Skeletal muscle satellite cell (primary cell): ENCODE data around the gene ZNF79. TPM values are rescaled to one million over a fixed set of nuclear protein-coding genes. Genes with fewer than 3 reads are reported as not detected.

Experiments
- H3K27me3 ChIP-seq: 2 replicates; pipeline ENCODE4 v1.7.0; 2013; ENCODE audit warnings: low read length; ENCODE audit not compliant: control insufficient read depth, insufficient read depth
- H3K36me3 ChIP-seq: 2 replicates; pipeline ENCODE4 v1.7.0; 2013; ENCODE audit warnings: mild to moderate bottlenecking, control low read depth, low read length; ENCODE audit not compliant: insufficient read depth
- H3K4me1 ChIP-seq: 2 replicates; pipeline ENCODE4 v1.7.0; 2013; ENCODE audit warnings: low read length; ENCODE audit not compliant: control insufficient read depth, insufficient read depth
- H3K4me2 ChIP-seq: 2 replicates; pipeline ENCODE4 v1.7.0; 2013; ENCODE audit warnings: mild to moderate bottlenecking, low read length
- H3K4me3 ChIP-seq: 2 replicates; pipeline ENCODE4 v1.7.0; 2013; ENCODE audit warnings: low read length
- H3K9ac ChIP-seq: 2 replicates; pipeline ENCODE4 v1.7.0; 2013; ENCODE audit warnings: mild to moderate bottlenecking, low read depth, low read length, moderate library complexity
- H3K9me3 ChIP-seq: replicated peaks from 2 replicates; pipeline ENCODE4 v1.7.0; 2013; ENCODE audit warnings: mild to moderate bottlenecking, control low read depth, low read length
- small RNA-seq: library from RNA; depleted of rRNA; stranded (forward); fragments of <200 nt; gene quantifications from one replicate; pipeline ENCODE3, GENCODE V24; 2012

ZNF79 gene

DNA sequence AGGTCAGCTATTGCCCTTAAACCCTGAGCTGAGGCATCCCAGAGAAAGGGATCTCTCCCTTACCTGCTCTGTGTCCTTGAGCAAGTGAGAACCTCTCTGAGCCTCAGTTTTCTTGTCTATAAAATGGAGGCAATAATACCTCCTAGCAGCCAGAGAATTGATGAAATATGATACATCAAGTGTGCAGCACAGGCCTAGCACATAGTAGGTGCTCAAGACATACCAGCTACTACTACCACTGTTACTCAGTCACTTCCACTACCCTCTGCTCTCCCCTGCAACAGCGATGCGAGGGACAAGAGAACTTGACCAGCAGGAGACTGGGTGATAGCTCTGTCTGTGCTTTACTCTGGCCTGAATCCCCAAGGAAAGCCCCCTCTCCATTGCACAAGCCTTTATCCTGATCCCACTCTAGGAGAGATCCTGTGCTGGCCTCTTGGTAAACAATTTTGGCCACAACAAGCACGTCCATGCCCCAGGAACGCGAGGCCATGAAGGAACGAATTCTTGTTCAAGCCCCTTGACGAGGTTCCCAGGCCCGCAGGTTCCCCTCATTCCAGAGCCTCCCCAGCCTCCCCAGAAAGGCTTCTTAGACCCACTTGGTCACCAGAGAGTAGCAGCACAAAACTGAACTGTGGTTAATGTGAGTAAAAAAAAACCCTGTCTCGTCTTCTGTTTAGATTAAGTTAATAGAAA is 66.5 kb downstream of the ZNF79 start:
- Histone ChIP-seq H3K9ac (no peak overlapping the region), H3K27me3 (no peaks in the 10 kb centered on the region), H3K4me2 (no peak overlapping the region), H3K9me3 (no peaks in the 10 kb centered on the region), H3K36me3 (peaks cover 34% of the 10 kb centered on the region), H3K4me1 (peaks cover 10% of the 10 kb centered on the region), H3K4me3 (no peak overlapping the region)

DNA sequence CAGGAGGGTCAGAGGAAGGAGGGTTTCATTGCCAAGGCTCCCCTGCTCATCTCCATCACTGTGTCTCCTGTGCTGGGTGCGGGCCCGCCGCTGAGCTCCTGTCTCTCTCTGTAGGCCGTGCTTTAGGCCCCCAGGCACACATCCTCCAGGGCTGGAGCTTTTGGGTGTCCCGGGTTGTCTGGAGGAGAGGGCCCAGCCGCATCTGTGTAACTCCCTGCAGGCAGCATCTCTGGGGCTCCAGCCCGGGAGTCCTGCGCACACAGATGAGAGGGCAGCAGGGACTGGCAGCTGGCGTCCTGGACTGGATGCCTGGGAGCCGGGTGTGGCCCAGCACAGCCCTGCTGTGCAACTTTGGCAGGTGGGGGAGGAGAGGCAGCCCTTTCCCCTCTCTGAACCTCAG is 67.3 kb downstream of the ZNF79 start:
- Histone ChIP-seq H3K9ac (no peak overlapping the region), H3K36me3 (peaks cover 42% of the 10 kb centered on the region), H3K27me3 (no peaks in the 10 kb centered on the region), H3K4me3 (no peak overlapping the region), H3K4me2 (no peak overlapping the region), H3K4me1 (peaks cover 18% of the 10 kb centered on the region), H3K9me3 (no peaks in the 10 kb centered on the region)

DNA sequence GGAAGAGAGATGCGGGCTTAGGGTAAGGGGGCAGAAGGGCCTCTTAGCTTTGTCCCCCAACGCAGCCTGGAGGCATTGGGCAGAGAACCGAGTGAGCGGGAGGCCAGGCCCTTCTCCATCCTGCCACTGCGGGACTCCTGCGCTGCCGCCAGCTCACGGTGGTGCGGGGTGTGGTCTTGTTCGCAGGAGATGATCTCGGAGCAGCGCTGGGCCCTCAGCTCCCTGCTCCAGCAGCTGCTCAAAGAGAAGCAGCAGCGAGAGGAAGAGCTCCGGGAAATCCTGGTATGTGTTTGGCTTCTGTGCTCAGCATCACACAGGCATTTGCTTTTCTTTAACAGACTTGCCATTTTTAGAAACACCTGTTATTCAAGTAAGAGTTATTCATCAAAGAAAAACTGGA is 68.4 kb downstream of the ZNF79 start:
- Histone ChIP-seq H3K4me1 (peaks cover 29% of the 10 kb centered on the region), H3K36me3 (peaks cover 51% of the 10 kb centered on the region)

DNA sequence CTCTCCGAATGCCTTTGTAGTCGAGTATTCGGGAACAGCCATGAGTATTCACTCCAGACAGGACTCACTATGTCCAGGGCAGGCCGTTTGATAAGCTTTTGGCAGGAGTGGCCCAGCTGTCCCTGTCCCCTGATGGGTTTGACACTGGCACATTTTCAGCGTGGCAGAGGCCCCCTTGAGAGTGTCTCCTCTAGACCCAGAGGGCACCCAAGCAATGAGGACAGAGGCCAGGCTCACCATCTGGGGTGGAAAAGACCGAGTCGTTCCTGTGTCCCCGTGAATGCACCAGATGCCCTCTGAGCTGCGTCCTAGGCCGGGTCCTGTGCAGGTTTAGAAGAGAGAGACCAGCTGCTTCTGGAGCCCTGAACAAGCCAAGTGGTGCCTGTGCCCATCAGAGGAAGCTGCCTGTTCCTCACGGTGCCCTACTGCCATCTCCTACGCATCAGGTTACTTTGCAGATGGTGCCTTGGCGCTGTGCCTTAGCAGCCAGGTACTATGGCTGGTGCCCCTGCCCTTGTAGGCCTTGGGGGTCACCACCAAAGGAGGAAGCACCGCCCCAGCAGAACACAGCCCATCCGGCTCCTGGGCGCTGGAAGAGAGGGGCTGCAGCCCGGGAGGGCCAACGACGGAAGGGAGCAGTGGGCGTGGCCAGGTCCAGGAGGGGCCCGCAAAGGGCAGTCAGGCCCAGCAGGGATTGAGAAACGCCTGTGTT is 69.6 kb downstream of the ZNF79 start:
- no peak overlapping the region for H3K9ac ChIP-seq
- no peak overlapping the region for H3K4me3 ChIP-seq
- peaks cover 57% of the 10 kb centered on the region for H3K36me3 ChIP-seq
- H3K27me3 ChIP-seq: no peaks in the 10 kb centered on the region
- no peaks in the 10 kb centered on the region for H3K9me3 ChIP-seq
- no peak overlapping the region for H3K4me2 ChIP-seq
- peaks cover 33% of the 10 kb centered on the region for H3K4me1 ChIP-seq

More for the DNA sequence above, 68.4 kb downstream of the ZNF79 start:
- Histone ChIP-seq H3K4me2 (no peak overlapping the region), H3K4me3 (no peak overlapping the region), H3K9me3 (no peaks in the 10 kb centered on the region), H3K27me3 (no peaks in the 10 kb centered on the region), H3K9ac (no peak overlapping the region)

DNA sequence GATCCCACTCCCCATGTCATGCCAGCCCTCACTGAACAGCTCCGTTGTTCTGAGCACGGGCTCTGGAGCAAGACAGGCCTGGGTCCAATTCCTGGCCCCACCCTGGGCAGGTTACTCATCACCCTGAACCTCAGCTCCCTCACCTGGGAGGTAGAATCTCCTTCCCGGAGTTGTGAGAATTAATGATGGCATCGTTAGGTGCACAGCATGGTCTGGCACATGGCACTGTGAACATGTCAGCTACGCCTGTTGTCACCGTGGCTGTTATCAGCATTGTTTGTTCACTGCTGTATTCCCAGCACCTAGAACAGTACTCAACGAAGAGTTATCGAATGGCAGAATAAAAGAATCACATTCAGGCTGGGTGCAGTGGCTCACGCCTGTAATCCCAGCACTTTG is 70.1 kb downstream of the ZNF79 start:
- Histone ChIP-seq H3K9me3 (no peaks in the 10 kb centered on the region), H3K4me1 (peaks cover 33% of the 10 kb centered on the region), H3K9ac (no peak overlapping the region), H3K27me3 (no peaks in the 10 kb centered on the region), H3K4me3 (no peak overlapping the region), H3K4me2 (no peak overlapping the region), H3K36me3 (peaks cover 53% of the 10 kb centered on the region)

Small RNA genes within 50 kb of the gene (small RNA-seq; reads per million reads assigned to genes)
- gene RF00019 (not detected), gene SNORA65 (715 reads per million, percentile 99 among the genes with 10 or more reads in this experiment)
